Motor neuron (in vitro differentiated cells): Measurements from ENCODE around the gene SAMD10. TPM values are rescaled to one million over a fixed set of nuclear protein-coding genes. Genes with fewer than 3 reads are reported as not detected.
"Not testable (repeated sequence)": the region's sequence is repeated elsewhere in the genome, so short reads cannot be mapped to it uniquely, and the experiment has no call there.

Source experiments
- ATAC-seq, 8 experiments: fragments of 200-7000 bp; cut with Tn5 transposase; replicated peaks in 6 of 8; 2 replicates each; pipeline ENCODE4 v1.8.0; 2021; ENCODE audit warnings: mild to moderate bottlenecking in 8 of 8, moderate library complexity in 8 of 8
- H3K27ac ChIP-seq, 2 donors: fragments of 250-450 bp; sonication (Bioruptor Pico); 2 replicates each; pipeline ENCODE4 v1.9.0; 2021; ENCODE audit warnings: antibody characterized with exemption in 2 of 2, mild to moderate bottlenecking in 2 of 2, moderate library complexity in 1 of 2
- H3K4me1 ChIP-seq, 2 donors: fragments of 250-450 bp; sonication (Bioruptor Pico); replicated peaks in 1 of 2; 2 replicates each; pipeline ENCODE4 v1.6.1; 2021; ENCODE audit warnings: antibody characterized with exemption in 2 of 2, mild to moderate bottlenecking in 2 of 2, moderate library complexity in 1 of 2
- H3K4me3 ChIP-seq, 5 donors: fragments of 250-450 bp; sonication (Bioruptor Pico); 2 replicates each; pipeline ENCODE4 v1.9.0; 2021; ENCODE audit warnings: antibody characterized with exemption in 5 of 5, mild to moderate bottlenecking in 5 of 5, moderate library complexity in 4 of 5
- WGBS, 10 experiments: fragments of 450-650 bp; shearing (Covaris generic); methylation state at CpG; one replicate each; pipeline ENCODE4 v1.0.0; 2022; 5-methylcytosine and 5-hydroxymethylcytosine counted together
- in situ Hi-C, 9 experiments: fragments of 400-800 bp; cut with MboI; loops; one replicate each; pipeline ENCODE4 v1.15.0; 2021; ENCODE audit warnings: low sequenced_read_pairs in 9 of 9, low pct_unique_long_range_greater_than_20kb in 2 of 9; ENCODE audit not compliant: unreplicated experiment in 9 of 9
- total RNA-seq, 8 experiments: library from RNA; unstranded; fragments of 300-600 nt; gene quantifications; 2 replicates each; pipeline versions ENCODE4 v1.2.3 to v1.2.4, GENCODE V29; 2022

Gene SAMD10
- total RNA-seq: 1 to 10 TPM in 7 of 8 experiments, under 1 TPM in 1; 0.51 to 9.5 (median 6.1) TPM

DNA sequence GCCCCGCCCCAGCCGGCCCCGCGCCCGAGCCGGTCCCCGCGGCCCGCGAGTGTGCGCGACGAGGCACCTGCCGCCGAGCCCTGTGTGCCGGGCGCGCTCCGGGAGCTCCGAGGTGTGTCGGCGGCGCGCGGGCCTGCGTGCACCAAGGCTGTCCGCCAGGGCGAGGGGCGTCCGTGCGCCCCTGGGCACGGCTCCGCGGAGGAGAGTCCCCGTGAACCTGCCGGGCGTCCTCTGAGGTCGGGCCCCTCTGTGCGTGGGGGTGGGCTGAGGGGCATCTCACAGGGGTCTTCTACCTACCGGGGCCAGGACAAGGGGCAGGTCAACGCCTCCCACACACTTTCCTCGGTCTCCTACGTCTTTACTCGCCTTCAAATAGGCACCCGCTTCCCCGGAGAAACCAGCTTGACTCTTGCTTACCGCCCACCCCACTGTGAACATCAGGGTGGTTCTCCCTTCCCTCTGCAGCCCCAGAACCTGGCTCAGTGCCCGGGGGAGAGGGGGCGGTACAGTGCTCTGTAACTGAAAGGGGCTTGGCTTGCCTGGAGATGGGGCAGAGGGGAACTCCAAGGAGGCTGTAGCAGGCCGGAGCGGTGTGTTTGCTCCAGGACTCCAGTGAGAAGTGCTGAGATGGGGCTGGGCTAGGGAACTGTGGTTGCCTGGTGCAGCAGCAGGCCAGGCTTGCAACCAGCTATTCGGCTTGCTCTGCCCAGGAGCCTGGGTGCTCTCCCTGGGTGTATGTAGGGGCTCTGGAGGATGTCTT lies at the start of gene SAMD10:
Gene SAMD10, minus strand, starts transcription at position 86 of the 760 bp plus-strand sequence. CDS start 175 bp downstream, outside the sequence.
- Histone ChIP-seq H3K4me1 (peaks cover 18 to 23% of the 10 kb centered on the region in 2 donors), H3K4me3 (peak within 1 kb of the TSS; percentile 43 to 97 (median 75)), H3K27ac (peak within 1 kb of the TSS; percentile 40 to 96)
- ATAC-seq: peak in 7 of 8 experiments; percentile 3 to 59 (median 53)
- in situ Hi-C loops: no loop called here
- WGBS, 10 experiments: 0 to 28% (median 20%) methylated on average over 4 to 7 of the region's 52 CpGs; no CpG with 5 or more reads in 6 of the 10 experiments

DNA sequence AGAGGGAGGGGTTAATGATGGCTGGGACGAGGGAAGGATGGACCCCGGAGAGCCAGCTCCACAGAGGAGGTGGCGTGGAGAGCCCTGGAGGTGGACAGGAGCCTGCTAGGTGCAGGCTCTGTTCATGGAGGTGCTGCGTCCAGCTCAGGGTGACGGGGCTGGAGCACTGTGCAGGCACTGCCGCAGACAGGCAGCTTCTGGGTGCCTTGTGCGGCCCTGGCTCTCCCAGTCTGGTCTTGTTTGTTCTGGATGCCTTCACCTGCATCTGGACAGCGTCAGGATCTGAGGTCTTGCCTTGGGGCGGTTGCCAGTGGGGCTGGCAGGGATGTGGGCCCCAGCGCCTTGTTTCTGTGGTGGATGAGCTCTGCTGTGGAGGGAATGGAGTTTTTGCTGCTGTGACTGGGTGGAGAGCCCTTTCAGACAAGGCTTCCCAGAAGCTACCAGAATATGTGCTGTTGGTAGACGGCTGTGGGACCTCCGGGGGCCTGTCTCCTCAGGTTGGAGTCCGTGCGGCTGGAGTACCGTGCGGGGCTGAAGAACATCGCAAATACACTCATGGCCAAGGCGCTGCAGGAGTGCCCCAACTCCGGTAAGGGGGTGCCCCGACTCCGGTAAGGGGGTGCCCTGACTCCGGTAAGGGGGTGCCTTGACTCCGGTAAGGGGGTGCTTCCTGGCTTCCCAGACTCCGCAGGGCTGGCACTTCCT lies 48.7 kb upstream of the SAMD10 start:
- Histone ChIP-seq H3K4me1 (no peaks in the 10 kb centered on the region), H3K4me3 (no peak overlapping the region), H3K27ac (no peak overlapping the region)
- 86 to 100% (median 92%) methylated on average over 1 to 11 of the region's 24 CpGs; no CpG with 5 or more reads in 5 of the 10 experiments for WGBS, 10 experiments
- no peak for ATAC-seq
- in situ Hi-C loops: no loop called here

DNA sequence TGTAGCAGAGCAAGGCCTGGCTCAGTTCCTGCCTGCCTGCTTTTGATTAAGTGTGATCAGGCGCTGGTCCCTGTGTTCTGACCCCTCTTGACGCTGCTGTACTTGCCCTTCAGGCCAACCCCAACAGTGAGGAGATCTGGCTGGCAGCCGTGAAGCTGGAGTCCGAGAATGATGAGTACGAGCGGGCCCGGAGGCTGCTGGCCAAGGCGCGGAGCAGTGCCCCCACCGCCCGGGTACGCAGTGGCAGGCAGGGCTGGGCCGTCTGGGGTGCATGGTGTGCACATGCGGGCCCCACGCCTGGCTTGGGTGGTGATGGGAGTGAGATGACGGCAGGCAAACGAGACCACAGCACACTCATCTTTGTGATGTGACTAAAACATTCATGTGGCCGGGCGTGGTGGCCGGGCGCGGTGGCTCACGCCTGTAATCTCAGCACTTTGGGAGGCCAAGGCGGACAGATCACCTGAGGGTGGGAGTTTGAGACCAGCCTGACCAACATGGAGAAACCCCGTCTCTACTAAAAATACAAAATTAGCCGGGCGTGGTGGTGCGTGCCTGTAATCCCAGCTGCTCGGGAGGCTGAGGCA lies 46.5 kb upstream of the SAMD10 start:
- 72 to 100% (median 87%) methylated on average over 1 to 14 of the region's 29 CpGs; no CpG with 5 or more reads in 6 of the 10 experiments for WGBS, 10 experiments
- in situ Hi-C loops: no loop called here
- peak in 3 of 8 experiments; percentile 7 to 55 (median 28) for ATAC-seq
- Histone ChIP-seq H3K4me1 (no peaks in the 10 kb centered on the region), H3K4me3 (no peak overlapping the region), H3K27ac (no peak overlapping the region)

DNA sequence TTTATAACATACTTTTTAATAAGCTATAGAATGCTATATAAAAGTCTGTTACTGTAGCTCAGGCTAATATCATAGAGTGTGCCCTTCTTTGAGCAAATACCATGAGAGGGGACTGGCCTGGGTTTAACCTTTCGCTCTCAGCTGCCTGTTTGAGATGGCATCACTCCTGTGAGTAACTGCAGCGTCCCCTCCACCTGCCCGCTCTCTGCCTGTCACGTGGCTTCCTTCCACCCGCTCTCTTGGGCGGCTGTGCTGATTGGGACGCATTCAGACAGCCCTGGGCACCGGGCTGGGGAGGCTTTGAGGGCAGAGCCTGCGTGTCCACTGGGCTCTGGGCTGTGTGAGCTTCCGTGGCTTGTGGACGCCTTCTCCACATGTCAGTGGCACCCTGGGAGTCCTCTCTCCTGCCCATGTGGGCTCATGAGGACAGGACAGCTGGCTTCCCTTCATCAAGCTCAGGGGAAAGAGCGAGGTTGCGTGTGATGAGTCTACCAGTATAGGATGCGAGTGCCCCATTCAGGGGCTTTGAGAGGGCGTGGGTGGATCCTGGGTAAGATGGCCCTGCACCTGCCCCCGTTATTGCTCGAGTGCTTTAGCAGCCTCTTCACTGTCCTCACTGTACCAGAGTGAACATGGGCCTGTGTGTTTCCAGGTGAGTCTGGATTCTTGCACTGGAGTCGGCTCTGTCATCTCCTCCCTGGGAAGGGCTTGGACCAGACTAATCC lies 45.8 kb upstream of the SAMD10 start:
- H3K4me3 ChIP-seq: no peak overlapping the region
- no peak overlapping the region for H3K27ac ChIP-seq
- in situ Hi-C loops: no loop called here
- ATAC-seq: no peak
- no peaks in the 10 kb centered on the region for H3K4me1 ChIP-seq
- 89 to 100% (median 98%) methylated on average over 2 to 9 of the region's 18 CpGs; no CpG with 5 or more reads in 2 of the 10 experiments for WGBS, 10 experiments

DNA sequence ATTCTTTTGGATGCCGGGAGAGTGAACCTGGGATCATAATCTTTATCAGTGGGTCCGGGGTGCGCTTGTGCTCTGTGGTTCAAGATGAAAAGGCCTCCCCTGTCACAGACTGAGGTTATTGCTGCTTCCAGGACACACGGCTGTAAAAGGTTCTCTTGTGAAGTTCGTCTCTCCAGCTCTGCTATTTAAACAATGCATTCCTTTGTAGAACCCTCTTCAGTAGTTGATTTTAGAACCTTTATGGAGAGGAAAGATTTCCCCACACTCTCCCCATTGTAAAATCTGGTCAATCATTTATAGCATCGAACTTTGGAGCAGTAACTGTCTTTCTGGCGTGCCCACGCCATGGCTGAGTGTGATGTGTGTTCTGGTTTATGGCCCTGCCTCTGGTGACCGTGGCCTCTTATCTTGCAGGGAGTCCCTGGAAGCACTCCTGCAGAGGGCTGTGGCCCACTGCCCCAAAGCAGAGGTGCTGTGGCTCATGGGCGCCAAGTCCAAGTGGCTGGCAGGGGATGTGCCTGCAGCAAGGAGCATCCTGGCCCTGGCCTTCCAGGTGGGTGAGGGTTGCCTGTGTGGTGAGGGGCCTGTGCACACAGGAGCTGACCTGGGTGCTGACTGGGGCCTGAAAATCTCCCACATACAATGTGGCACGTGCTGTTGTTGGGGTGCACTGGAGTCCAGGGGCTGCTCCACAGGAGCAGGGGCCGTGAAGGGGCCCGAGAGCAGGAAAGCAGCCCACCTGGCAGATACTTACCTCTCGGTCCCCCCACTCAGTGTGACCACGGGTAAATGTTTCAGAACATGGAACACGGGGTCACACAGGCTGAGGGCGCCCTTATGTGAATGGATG lies 44.9 kb upstream of the SAMD10 start:
- in situ Hi-C loops: no loop called here
- H3K4me1 ChIP-seq: no peaks in the 10 kb centered on the region
- H3K4me3 ChIP-seq: no peak overlapping the region
- WGBS, 10 experiments: 45 to 100% (median 83%) methylated on average over 1 to 11 of the region's 17 CpGs; no CpG with 5 or more reads in 1 of the 10 experiments
- no peak for ATAC-seq
- no peak overlapping the region for H3K27ac ChIP-seq

DNA sequence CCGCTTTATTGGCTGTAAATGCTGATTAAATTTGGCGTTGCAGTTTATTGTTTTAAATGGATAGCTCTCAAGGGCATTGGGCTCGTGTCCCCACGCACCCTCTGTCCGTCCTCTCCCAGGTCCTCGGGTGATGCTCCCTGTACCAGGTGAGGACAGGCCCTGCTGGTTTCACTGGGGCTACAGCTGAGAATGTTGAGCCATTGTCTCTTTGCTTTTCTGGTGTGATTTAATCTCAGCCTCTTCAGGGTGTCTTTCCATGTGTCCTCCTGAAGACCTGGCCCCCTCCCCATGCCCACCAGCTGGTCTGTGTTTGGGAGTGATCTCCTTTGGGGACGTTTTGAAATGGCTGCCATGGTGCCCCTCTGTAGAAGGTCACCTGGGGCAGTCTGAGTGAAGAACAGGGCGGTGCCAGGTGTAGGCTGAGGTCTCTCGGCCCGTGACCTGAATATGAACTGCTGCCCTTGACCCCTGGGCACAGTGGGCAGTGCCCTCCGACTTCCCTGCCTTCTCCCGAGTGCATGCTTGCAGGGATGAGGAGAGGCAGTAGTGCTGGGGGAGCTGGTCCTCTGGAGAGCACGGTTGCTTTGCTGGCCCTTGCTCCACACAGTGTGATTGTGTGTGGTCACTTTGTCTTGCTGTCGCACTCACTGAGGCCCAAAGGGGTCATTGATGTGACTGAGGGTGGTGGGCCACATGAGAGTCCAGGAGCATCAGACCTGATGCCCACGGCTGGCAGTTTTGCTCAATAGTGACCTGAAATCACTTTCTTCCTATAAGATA lies 44.1 kb upstream of the SAMD10 start:
- Histone ChIP-seq H3K4me1 (no peaks in the 10 kb centered on the region), H3K4me3 (no peak overlapping the region), H3K27ac (no peak overlapping the region)
- 45 to 98% (median 74%) methylated on average over 1 to 12 of the region's 15 CpGs; no CpG with 5 or more reads in 1 of the 10 experiments for WGBS, 10 experiments
- no peak for ATAC-seq
- in situ Hi-C loops: no loop called here

DNA sequence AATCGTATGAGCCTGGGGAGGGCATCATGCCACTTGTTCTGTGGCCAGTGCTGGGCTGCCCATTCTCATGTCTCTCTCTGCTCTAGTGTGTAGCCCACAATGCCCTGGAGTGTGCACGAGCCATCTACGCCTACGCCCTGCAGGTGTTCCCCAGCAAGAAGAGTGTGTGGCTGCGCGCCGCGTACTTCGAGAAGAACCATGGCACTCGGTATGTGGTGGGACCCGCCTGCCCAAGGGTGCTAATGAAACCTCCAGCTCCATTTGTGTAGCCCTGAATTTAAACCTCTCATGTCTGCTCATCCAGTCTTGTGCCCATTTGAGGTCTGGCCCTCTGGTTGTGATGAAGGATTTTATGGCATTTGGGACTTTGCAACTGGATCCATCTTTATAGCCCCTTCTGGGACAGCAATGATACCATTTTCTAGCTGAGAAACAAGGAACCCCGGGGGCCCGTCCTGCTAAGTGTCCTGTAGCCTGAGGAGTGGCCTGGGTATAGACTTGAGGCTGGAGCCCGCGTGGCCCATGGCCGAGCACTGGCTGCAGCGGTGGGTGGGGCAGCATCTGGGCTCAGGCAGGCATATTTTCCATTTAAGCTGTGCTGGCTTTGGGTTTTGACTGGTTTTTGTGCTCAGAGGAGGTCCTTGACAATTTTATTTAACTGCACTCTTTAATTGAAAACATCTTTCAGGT lies 43.4 kb upstream of the SAMD10 start:
- H3K27ac ChIP-seq: no peak overlapping the region
- no peak overlapping the region for H3K4me3 ChIP-seq
- ATAC-seq: peak in 3 of 8 experiments; percentile 35 to 75 (median 66)
- WGBS, 10 experiments: 51 to 100% (median 99%) methylated on average over 1 to 10 of the region's 17 CpGs; no CpG with 5 or more reads in 1 of the 10 experiments
- in situ Hi-C loops: no loop called here
- no peaks in the 10 kb centered on the region for H3K4me1 ChIP-seq

DNA sequence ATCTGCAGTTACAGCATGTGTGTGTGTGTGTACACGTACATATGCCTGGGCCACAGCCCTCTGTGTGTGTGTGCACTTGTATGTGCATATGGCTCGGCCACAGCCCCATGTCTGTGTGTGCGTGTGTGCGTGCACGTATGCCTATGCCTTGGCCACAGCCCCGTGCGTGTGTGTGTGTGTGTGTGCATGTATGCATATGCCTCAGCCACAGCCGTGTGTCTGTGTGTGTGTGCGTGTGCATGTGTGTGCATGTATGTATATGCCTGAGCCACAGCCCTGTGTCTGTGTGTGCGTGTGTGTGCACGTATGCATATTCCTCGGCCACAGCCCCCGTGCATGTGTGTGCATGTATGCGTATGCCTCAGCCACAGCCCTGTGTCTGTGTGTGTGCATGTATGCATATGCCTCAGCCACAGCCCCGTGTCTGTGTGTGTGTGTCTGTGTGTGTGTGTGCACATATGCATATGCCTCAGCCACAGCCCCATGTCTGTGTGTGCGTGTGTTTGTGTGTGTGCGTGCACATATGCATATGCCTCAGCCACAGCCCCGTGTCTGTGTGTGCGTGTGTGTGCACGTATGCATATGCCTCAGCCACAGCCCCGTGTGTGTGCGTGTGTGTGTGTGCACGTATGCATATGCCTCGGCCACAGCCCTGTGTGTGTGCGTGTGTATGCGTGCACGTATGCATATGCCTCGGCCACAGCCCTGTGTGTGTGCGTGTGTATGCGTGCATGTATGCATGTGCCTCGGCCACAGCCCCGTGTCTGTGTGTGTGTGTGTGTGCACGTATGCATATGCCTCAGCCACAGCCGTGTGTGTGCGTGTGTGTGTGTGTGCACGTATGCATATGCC lies 41.9 kb upstream of the SAMD10 start:
- in situ Hi-C loops: no loop called here
- H3K4me1 ChIP-seq: no peaks in the 10 kb centered on the region
- H3K4me3 ChIP-seq: no peak overlapping the region
- H3K27ac ChIP-seq: no peak overlapping the region
- WGBS, 10 experiments: 90 to 100% (median 95%) methylated on average over 3 to 15 of the region's 36 CpGs; no CpG with 5 or more reads in 5 of the 10 experiments
- ATAC-seq: peak in 2 of 8 experiments; percentile 13 to 20

DNA sequence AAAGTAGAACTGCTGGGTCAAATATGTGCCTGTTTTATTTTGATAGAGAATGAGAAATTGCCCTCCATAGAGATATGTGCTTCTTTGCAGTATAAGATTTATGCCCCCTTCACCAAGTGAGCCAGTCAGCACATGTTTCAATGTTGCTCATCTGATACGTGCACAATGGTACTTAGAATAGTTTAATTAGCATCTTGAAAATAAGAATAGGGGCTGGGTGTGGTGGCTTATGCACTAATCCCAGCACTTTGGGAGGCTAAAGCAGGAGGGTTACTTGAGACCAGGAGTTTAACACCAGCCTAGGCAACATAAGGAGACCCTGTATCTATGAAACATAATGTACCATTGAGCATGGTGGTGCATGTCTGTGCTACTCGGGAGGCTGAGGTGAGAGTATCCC lies 36.2 kb upstream of the SAMD10 start:
- Histone ChIP-seq H3K27ac (no peak overlapping the region), H3K4me1 (no peaks in the 10 kb centered on the region), H3K4me3 (no peak overlapping the region)
- WGBS, 10 experiments: 36 to 93% (median 82%) methylated on average over 1 to 2 of the region's 2 CpGs; no CpG with 5 or more reads in 4 of the 10 experiments
- in situ Hi-C loops: no loop called here
- peak in 3 of 8 experiments; percentile 82 to 91 (median 90) for ATAC-seq

DNA sequence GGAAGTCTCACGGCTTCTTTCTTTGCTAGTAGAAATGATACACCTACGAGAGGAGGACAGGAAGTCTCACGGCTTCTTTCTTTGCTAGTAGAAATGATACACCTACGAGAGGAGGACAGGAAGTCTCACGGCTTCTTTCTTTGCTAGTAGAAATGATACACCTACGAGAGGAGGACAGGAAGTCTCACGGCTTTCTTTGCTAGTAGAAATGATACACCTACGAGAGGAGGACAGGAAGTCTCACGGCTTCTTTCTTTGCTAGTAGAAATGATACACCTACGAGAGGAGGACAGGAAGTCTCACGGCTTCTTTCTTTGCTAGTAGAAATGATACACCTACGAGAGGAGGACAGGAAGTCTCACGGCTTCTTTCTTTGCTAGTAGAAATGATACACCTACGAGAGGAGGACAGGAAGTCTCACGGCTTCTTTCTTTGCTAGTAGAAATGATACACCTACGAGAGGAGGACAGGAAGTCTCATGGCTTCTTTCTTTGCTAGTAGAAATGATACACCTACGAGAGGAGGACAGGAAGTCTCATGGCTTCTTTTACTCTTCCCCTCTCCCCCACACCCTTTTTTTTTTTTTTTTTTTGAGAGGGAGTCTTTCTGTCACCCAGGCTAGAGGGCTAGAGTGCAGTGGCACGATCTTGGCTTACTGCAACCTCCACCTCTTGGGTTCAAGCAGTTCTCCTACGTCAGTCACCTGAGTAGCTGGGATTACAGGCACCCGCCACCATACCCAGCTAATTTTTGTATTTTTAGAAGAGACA lies 33.1 kb upstream of the SAMD10 start:
- 80 to 100% (median 97%) methylated on average over 1 to 3 of the region's 20 CpGs; no CpG with 5 or more reads in 6 of the 10 experiments for WGBS, 10 experiments
- in situ Hi-C loops, H3K27ac ChIP-seq, H3K4me1 ChIP-seq, H3K4me3 ChIP-seq, ATAC-seq: not testable (repeated sequence)
